HPDE6-E6E7 (cell line): Measurements from ENCODE around the gene ELAC2.
"Not testable (repeated sequence)": the region's sequence is repeated elsewhere in the genome, so short reads cannot be mapped to it uniquely, and the experiment has no call there.

Experiments
- DNase-seq: peaks from one replicate; pipeline ENCODE4 v3.0.0; 2011; ENCODE audit warnings: missing footprints; ENCODE audit errors: extremely low spot score

Gene ELAC2

DNA sequence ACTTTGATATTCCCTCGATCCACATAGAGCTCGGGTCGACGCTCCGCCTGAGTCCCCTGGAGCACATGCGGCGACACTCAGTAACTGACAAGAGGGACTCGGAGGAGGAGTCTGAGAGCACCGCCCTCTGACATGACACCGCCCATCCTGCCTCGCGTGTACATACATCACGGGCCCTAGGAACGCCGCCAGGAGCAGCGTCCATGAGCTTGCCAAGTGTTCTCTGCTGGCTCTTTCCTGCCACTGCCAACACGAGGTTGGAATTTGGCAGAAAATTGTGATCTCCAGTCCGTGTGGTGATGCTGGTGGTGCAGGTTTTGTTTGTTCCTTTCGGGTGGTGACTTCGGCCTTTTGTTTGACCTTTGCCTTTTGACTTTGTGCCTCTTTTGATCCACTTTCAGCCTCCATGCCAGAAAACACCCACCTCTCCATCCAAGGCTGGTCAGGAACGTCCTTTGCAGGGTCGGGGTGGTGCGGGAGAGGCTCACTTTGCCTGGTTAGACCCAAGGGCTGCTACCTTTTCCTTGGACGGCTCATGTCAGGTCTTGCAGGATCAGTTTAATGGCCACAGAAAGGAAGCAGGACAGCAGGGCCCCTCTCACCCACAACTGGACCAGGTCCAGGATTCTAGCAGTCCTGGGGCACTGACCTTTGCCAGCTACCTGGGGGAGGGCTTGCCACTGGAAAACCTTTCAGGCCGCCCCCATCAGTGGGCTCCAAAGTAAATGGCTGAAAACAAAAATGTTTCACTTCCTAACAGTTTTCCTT lies 27.6 kb downstream of the ELAC2 start:
- DNase-seq = no peak

DNA sequence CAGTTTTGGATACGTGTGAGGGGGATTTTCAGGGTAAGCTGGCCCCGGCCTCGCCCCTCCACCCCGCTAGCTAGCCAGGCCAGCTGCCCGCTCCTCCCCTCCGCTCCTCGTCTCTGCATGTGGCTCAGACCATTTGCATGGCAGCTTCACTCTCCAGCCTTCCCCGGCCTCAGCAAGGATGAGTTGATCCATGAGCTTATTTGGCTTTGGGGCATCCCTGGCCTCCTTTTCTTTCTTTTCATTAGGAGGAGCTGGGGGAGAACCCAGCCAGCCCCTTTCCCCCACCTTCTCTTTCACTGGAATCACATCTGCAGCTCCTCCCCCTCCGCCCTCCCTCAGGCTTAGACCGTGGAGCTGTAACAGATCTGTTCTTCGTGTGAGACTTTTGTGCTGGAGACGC lies 30.7 kb downstream of the ELAC2 start:
- no peak for DNase-seq

GRCh38 chr17:12985431-12986293 lies 32.2 kb downstream of the ELAC2 start:
- no peak for DNase-seq

DNA sequence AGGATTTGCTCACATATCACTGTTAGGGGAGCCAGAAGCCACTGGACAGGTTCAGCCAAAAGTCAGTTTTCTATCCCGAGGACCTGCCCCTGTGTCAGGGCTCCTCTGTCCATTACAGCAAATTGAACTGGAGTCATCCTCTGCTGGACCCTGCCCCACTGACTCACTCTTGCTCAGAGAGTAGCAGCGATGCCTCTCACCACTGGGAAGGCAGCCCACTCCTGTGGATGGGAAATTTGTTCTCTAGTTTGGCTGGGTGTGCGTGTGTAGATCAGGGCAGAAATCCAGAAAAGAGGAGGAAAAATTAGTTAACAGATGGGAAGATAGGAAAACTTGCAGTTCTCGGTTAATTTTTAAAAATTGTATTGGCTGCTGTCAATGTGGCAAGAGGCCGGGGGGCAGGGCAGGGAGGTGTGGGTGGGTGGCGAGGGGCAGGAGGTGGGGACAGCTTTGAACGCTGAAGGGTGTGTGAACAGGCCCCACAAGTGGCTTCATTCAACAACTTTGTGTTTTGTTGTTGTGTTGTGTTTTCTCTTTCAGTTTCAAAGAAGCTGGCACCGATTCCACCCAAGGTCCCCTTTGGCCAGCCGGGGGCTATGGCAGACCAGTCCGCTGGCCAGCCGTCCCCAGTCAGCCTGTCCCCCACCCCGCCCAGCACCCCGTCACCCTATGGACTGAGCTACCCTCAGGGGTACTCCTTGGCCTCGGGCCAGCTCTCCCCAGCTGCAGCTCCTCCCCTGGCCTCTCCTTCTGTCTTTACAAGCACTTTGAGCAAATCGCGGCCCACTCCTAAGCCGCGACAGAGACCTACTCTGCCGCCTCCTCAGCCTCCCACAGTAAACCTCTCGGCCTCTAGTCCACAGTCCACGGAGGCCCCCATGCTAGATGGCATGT lies 33.6 kb downstream of the ELAC2 start:
- no peak for DNase-seq

GRCh38 chr17:12982224-12982623 lies 35.6 kb downstream of the ELAC2 start:
- no peak for DNase-seq

DNA sequence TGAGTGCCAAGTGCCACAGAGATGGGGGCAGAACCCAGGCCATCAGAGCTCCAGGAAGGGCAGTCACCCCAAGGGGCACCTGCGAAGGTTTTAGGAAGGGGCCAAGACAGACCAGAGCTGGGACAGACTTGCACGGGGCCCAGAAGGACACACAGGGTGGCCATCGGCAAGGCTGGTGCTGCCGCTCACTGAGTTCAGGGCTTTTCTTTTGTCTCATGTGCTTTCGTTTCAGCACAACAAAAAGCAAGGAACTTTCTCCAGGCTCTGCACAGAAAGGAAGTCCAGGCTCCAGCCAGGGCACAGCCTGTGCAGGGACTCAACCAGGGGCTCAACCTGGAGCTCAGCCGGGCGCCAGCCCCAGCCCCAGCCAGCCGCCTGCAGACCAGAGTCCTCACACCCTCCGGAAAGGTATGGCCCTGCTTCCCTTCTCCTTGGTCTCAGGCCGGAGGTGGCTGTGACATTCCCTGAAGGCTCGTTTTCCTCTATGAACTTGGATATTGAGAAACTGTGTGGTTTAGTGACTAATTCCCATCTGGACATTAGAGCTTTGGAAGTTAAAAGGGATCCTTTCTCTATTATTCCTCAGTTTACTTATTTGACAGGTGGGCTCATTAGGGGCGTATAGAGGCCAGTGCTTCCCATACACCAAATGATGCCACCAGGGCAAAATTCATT lies 37.9 kb downstream of the ELAC2 start:
- no peak for DNase-seq

GRCh38 chr17:12979246-12979645 lies 38.6 kb downstream of the ELAC2 start:
- no peak for DNase-seq

GRCh38 chr17:12978787-12979186 lies 39.0 kb downstream of the ELAC2 start:
- not testable (repeated sequence) for DNase-seq

DNA sequence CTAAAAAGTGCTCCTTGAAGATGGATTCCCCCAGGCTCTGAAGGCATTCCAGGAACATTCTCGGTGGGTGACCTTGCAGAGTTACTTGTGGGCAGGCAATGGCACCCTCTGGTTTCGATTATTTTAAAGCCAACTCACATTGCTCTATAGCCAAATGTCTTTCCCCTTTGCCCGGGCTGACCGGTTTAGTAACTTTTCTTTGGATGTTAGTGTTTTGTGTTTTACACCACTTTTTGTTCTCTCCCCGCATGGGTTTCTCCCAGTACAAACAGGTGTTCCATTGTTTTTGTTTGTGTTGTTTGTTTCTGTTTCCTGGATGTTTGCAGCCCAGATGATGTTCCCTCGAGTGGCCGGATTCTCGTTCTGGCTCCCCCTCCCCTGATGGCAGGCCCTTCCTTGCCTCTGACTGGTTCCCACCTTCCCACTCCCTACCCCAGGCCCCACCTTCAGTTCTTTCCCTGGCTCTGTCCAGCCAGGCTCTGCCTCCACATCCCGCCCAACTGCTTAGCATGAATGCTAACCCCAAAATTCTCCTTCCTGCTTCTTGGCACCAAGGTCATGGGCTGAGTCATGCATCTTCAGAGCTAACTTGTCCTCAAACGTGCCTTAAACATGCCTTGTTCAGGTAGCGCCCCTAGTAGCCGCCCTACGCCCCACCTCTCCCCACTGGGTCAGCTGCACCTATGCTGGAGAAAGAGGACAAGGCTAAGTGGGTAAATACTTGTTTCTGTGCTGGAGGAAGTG lies 40.6 kb downstream of the ELAC2 start:
- DNase-seq = no peak

DNA sequence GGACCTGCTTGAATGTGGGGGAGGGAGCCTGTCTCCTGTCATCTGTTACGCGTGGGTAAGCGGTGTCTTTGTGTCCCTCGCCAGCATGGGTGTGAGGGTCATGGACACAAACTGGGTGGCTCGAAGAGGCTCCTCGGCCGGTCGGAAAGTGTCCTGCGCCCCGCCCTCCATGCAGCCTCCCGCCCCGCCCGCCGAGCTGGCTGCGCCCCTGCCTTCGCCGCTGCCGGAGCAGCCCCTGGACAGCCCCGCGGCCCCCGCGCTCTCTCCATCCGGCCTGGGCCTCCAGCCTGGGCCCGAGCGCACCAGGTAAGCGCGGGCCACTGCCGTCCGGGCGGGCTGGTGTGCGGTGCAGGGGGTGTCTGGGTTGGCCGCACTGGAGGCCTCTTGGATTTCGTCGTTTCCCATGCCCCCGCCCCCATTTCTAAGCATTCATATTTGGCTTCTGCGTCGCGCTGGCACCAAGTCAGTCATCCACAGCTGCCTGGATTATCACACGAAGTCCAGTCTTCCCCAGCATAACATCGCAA lies 43.8 kb downstream of the ELAC2 start:
- DNase-seq = no peak

DNA sequence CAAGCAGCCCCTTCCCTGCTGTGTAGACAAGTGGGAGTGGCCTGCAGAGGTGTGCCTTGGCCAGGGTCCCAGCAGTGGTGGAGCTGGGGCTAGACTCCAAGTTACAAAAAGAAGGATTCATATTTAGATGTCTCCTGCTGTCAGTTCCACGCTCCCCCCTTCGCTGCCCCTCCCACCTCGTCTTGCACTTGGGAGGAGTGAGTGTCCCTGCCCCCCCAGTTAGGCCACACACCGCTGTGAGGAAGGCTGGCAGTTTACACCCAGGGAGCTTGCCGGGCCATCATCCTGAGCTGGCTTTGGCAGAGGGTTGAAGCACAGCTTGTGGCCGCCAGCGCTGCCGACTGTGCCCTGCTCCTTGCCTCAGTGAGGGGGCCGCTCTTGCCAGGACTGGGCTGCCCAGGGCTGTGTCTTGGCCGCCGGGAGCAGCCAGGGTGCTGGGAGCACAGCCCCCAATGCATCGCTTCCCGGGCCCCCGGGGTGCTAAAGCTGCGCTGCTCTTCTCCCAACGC lies 44.3 kb downstream of the ELAC2 start:
- no peak for DNase-seq

DNA sequence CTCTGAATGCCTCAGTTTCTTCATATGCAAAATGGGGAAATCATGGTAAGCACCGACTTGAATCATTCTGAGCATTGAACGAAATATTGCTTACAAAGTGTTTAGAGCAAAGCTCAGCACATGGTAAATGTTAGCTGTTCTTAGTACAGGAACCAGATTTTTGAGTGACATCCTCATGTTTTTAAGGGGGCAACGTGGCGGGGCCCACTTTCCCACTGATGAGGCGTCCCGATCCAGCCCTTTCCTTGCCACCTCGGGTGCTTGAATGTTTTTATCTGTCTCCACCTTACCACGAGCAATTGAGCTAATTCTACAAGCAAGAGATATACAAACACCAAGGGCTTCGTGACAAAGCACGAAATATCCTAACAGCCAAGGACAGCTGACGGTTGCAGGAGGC lies 49.9 kb downstream of the ELAC2 start:
- DNase-seq = no peak

GRCh38 chr17:12966413-12966812 lies 51.4 kb downstream of the ELAC2 start:
- no peak for DNase-seq

DNA sequence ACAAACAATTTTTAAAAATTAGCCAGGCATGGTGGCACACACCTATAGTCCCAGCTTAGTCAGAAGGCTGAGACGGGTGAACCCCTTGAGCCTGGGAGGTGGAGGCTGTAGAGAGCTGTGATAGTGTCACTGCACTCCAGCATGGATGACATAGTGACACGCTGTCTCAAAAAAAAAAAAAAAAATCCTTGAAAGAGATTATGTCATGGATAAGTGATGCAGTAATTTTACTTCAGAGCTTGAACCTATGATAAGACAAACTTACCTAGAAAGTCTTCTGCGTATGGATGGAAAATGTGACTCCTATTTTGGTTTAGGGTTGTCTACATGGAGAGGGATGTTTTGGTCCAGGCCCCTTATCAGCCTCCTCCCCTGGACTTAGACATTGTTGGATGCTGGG lies 51.8 kb downstream of the ELAC2 start:
- no peak for DNase-seq

GRCh38 chr17:12964840-12965239 lies 53.0 kb downstream of the ELAC2 start:
- no peak for DNase-seq

- DNase-seq = no peak
These were observed 53.7 kb downstream of the ELAC2 start for GRCh38 chr17:12964162-12964561.

GRCh38 chr17:12963505-12963904 lies 54.3 kb downstream of the ELAC2 start:
- DNase-seq = no peak

GRCh38 chr17:12961655-12962054 lies 56.2 kb downstream of the ELAC2 start:
- no peak for DNase-seq

DNA sequence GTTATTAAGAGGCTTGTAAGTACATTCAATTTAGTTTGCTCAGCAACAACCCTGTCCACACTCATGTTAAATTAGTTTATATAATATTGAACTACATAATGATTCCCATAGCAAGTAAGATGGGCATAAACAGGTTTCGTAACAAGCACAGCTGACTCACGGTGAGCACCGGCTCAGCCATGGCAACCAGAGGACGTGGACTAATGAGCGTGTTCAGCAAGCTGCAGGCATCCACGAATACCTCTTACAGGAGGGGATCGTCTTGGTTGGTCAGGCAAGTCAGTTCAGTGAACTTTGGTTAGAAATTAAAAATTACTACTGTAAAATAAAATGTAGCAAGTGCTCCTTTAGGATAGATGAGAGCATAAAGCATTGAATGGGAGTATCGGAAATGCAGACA lies 58.4 kb downstream of the ELAC2 start:
- no peak for DNase-seq

DNA sequence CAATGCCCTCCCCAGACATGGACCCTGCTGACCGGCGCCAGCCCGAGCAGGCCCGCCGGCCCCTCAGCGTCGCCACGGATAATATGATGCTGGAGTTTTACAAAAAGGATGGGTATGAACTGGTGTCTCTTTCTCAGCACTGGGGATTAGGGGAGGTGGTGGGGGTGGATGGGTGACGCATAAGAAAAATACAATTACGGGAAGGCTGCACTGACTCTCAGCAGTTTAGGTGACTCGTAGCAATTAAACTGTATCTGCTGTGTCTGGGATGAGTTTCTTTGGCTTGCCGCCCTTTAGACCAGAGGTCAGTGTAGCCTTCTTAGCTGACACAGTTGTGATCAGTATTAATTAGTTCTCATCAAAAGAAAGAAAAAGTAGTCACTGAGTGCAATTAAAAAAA lies 59.0 kb downstream of the ELAC2 start:
- DNase-seq = no peak
